ENCODE measurements around the gene DENND5B. TPM values are rescaled to one million over a fixed set of nuclear protein-coding genes. Genes with fewer than 3 reads are reported as not detected.

DENND5B gene
- total and polyA plus RNA-seq, 10 of the 15 experiments (the other 5 are each of a cell fraction or from before 2014, with no cell fraction given), result 0.39 to 32.5 (median 20.6) TPM

DNA sequence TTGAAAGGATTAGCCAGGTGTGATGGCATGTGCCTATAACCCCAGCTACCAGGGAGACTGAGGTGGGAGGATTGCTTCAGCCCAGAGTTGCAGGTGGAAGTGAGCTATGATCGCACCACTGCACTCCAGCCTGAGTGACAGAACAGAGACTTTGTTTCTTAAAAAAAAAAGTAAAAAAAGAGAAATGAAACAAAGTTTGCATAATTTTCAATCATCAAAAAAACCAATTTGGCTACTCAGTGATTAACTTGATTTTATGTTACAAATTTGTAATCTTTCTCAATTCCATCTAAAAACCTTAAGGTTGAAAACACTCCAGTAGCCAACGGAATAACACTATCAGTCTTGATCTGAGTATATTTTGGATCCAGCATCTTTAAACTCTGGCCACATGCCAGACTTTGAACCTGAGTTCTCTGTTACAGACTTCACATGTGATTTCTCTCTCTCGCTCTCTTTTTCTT is 12.6 kb upstream of the DENND5B start (continued):
- TF ChIP-seq, protein P1, sequence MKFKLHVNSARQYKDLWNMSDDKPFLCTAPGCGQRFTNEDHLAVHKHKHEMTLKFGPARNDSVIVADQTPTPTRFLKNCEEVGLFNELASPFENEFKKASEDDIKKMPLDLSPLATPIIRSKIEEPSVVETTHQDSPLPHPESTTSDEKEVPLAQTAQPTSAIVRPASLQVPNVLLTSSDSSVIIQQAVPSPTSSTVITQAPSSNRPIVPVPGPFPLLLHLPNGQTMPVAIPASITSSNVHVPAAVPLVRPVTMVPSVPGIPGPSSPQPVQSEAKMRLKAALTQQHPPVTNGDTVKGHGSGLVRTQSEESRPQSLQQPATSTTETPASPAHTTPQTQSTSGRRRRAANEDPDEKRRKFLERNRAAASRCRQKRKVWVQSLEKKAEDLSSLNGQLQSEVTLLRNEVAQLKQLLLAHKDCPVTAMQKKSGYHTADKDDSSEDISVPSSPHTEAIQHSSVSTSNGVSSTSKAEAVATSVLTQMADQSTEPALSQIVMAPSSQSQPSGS (IDR thresholded peaks at IDR 0.05; ENCODE audit: low read length), result peak; percentile 69; the same call in 1 of the 2 replicates
- TF ChIP-seq SMC3 (IDR thresholded peaks at IDR 0.05; ENCODE audit: borderline replicate concordance, low read length) (no peak), SRF (IDR thresholded peaks at IDR 0.05; ENCODE audit: low read depth in 2 of 2, low read length in 2 of 2) (no peak), TAF1 (IDR thresholded peaks at IDR 0.05; ENCODE audit: borderline replicate concordance, low read depth, low read length) (no peak), MTA2 (IDR thresholded peaks at IDR 0.05; ENCODE audit: low read depth) (peak; percentile 84), RB1 (IDR thresholded peaks at IDR 0.05; ENCODE audit: borderline replicate concordance) (no peak), FOXM1 (IDR thresholded peaks at IDR 0.05; ENCODE audit: low read depth, low read length) (peak; percentile 85), RAD51 (IDR thresholded peaks at IDR 0.05) (no peak), HDAC6 (IDR thresholded peaks at IDR 0.05; ENCODE audit: unreplicated experiment) (no peak), EGR1 (IDR thresholded peaks at IDR 0.05; ENCODE audit: borderline replicate concordance in 1 of 2, low read depth in 2 of 2, low read length in 2 of 2) (no peak), ZNF217 (IDR thresholded peaks at IDR 0.05) (peak; percentile 43; the same call in 1 of the 2 replicates), RAD21 (IDR thresholded peaks at IDR 0.05; ENCODE audit: insufficient read depth, low read depth, low read length) (no peak), POU2F2 (IDR thresholded peaks at IDR 0.05; ENCODE audit: borderline replicate concordance, low read depth, low read length) (peak; percentile 77; the same call in 2 of the 3 replicates), ELK1 (IDR thresholded peaks at IDR 0.05; ENCODE audit: low read depth, low read length) (no peak), SREBF2 (IDR thresholded peaks at IDR 0.05; ENCODE audit: low read length) (no peak), DPF2 (IDR thresholded peaks at IDR 0.05) (peak; percentile 55; the same call in 1 of the 2 replicates), BACH1 (IDR thresholded peaks at IDR 0.05; ENCODE audit: borderline replicate concordance) (no peak; the same call in 1 of the 2 replicates), GABPA (IDR thresholded peaks at IDR 0.05; ENCODE audit: low read depth) (no peak), ZZZ3 (IDR thresholded peaks at IDR 0.05; ENCODE audit: control insufficient read depth, insufficient read length, low read depth) (no peak), STAT1 (conservative IDR thresholded peaks at IDR 0.05) (no peak), SUZ12 (IDR thresholded peaks at IDR 0.05; ENCODE audit: unreplicated experiment) (no peak), ASH2L (IDR thresholded peaks at IDR 0.05; ENCODE audit: borderline replicate concordance, low read depth) (no peak), MTA3 (IDR thresholded peaks at IDR 0.05; ENCODE audit: borderline replicate concordance, low read length) (no peak), TBL1XR1 (IDR thresholded peaks at IDR 0.05; ENCODE audit: low read depth, low read length) (peak; percentile 71; the same call in 1 of the 2 replicates), NBN (IDR thresholded peaks at IDR 0.05) (peak; percentile 54; the same call in 1 of the 2 replicates), ATF7 (IDR thresholded peaks at IDR 0.05; ENCODE audit: low read depth) (peak; percentile 75), KLF5 (IDR thresholded peaks at IDR 0.05; ENCODE audit: partially characterized antibody) (no peak)
- TF ChIP-seq, protein P2, sequence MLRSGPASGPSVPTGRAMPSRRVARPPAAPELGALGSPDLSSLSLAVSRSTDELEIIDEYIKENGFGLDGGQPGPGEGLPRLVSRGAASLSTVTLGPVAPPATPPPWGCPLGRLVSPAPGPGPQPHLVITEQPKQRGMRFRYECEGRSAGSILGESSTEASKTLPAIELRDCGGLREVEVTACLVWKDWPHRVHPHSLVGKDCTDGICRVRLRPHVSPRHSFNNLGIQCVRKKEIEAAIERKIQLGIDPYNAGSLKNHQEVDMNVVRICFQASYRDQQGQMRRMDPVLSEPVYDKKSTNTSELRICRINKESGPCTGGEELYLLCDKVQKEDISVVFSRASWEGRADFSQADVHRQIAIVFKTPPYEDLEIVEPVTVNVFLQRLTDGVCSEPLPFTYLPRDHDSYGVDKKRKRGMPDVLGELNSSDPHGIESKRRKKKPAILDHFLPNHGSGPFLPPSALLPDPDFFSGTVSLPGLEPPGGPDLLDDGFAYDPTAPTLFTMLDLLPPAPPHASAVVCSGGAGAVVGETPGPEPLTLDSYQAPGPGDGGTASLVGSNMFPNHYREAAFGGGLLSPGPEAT (IDR thresholded peaks at IDR 0.05; ENCODE audit: low read depth), result peak; percentile 72
- TF ChIP-seq, protein P3, sequence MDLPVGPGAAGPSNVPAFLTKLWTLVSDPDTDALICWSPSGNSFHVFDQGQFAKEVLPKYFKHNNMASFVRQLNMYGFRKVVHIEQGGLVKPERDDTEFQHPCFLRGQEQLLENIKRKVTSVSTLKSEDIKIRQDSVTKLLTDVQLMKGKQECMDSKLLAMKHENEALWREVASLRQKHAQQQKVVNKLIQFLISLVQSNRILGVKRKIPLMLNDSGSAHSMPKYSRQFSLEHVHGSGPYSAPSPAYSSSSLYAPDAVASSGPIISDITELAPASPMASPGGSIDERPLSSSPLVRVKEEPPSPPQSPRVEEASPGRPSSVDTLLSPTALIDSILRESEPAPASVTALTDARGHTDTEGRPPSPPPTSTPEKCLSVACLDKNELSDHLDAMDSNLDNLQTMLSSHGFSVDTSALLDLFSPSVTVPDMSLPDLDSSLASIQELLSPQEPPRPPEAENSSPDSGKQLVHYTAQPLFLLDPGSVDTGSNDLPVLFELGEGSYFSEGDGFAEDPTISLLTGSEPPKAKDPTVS (IDR thresholded peaks at IDR 0.05; ENCODE audit: low read depth, low read length), result no peak

Data from GM12878 (cell line).